HG03175 (cell line): Measurements from ENCODE around the gene EML3.
A peak's percentile ranks its signal among the peaks of the same experiment; 100 is the strongest.
"Not testable (repeated sequence)": the region's sequence is repeated elsewhere in the genome, so short reads cannot be mapped to it uniquely, and the experiment has no call there.

Source experiments
- ATAC-seq: cut with Tn5 transposase; IDR thresholded peaks from one replicate; pipeline ENCODE4 v1.9.1; 2021; ENCODE audit warnings: mild to moderate bottlenecking, moderate library complexity; ENCODE audit not compliant: unreplicated experiment

Gene EML3

GRCh38 chr11:62612366-62613290, at the start of gene EML3, which contains the start of gene ROM1:
TSS of gene EML3 (minus strand) at chr11:62612775. CDS start at chr11:62612457, 318 bp downstream.
TSS of gene ROM1 (plus strand) at chr11:62613257. CDS start at chr11:62613282, 25 bp downstream.
- peak; percentile 77 for ATAC-seq

- ATAC-seq = no peak
Measured at GRCh38 chr11:62656796-62657429, 44.3 kb upstream of the EML3 start.

- ATAC-seq = no peak
Measured at GRCh38 chr11:62654297-62654696, 41.7 kb upstream of the EML3 start.

- ATAC-seq = no peak
Measured at GRCh38 chr11:62652161-62653006, 39.8 kb upstream of the EML3 start.

GRCh38 chr11:62650283-62650682, 37.7 kb upstream of the EML3 start:
- ATAC-seq = not testable (repeated sequence)

- ATAC-seq = no peak
Measured at GRCh38 chr11:62649486-62649885, 36.9 kb upstream of the EML3 start.

- ATAC-seq = no peak
Measured at GRCh38 chr11:62648967-62649364, 36.4 kb upstream of the EML3 start.

- ATAC-seq = no peak
Measured at GRCh38 chr11:62648185-62648966, 35.8 kb upstream of the EML3 start.

- no peak for ATAC-seq
Measured at GRCh38 chr11:62647609-62648005, 35.0 kb upstream of the EML3 start.

- ATAC-seq = no peak
Measured at GRCh38 chr11:62646825-62647608, 34.4 kb upstream of the EML3 start.

GRCh38 chr11:62645946-62646824, 33.6 kb upstream of the EML3 start, which contains the start of gene GANAB:
TSS of gene GANAB (minus strand) at chr11:62646613. CDS start at chr11:62646599, 14 bp downstream.
- ATAC-seq = peak; percentile 97

GRCh38 chr11:62645671-62645945, 33.0 kb upstream of the EML3 start:
- no peak for ATAC-seq

GRCh38 chr11:62644220-62644619, 31.6 kb upstream of the EML3 start:
- no peak for ATAC-seq

- ATAC-seq = no peak
Measured at GRCh38 chr11:62632492-62632891, 19.9 kb upstream of the EML3 start.

GRCh38 chr11:62627713-62628112, 15.1 kb upstream of the EML3 start:
- ATAC-seq = no peak

GRCh38 chr11:62622476-62623089, 10.0 kb upstream of the EML3 start:
- no peak for ATAC-seq

GRCh38 chr11:62621567-62622470, 9.2 kb upstream of the EML3 start, which contains the start of gene B3GAT3:
TSS of gene B3GAT3 (minus strand) at chr11:62621986. CDS start at chr11:62621947, 39 bp downstream.
- ATAC-seq = peak; percentile 96
